ENCODE results near the gene MYO1B. TPM values are rescaled to one million over a fixed set of nuclear protein-coding genes. Genes with fewer than 3 reads are reported as not detected.

MYO1B gene
- total RNA-seq, 1 donor from 2014 or later, result 2.5 TPM

- Mint-ChIP-seq H3K27me3 (peaks cover 2% of the 10 kb centered on the region), H3K4me1 (peaks cover 9% of the 10 kb centered on the region), H3K9me3 (peaks cover 8% of the 10 kb centered on the region), H3K36me3 (ENCODE audit: low read depth) (no peaks in the 10 kb centered on the region), H3K4me3 (no peak overlapping the region), H3K27ac (no peak overlapping the region)
- no peak for DNase-seq
- ChIA-PET POLR2A (no interaction called here), CTCF (interaction anchor here (0.7 to 5.0 kb wide), 18 partner anchors 9 to 307 kb away, joined by 3 to 36 read pairs (median 4); no protein-coding TSS in a partner anchor)
- no peak for ATAC-seq (ENCODE audit: low read depth)
- intact Hi-C loops (cut with micrococcal nuclease), result no loop called here
- no peak for TF ChIP-seq CTCF (IDR thresholded peaks at IDR 0.05)
Measured at GRCh38 chr2:191217580-191217979, 27.6 kb upstream of the MYO1B start.

GRCh38 chr2:191218292-191218898 lies 26.8 kb upstream of the MYO1B start:
- Mint-ChIP-seq H3K36me3 (ENCODE audit: low read depth) (no peaks in the 10 kb centered on the region), H3K9me3 (peaks cover 5% of the 10 kb centered on the region), H3K27ac (no peak overlapping the region), H3K4me3 (no peak overlapping the region), H3K27me3 (peaks cover 2% of the 10 kb centered on the region), H3K4me1 (peaks cover 10% of the 10 kb centered on the region)
- ATAC-seq (ENCODE audit: low read depth), result peak; percentile 75
- ChIA-PET CTCF (interaction anchor here (0.7 to 5.0 kb wide), 23 partner anchors 9 to 944 kb away, joined by 3 to 36 read pairs (median 3); no protein-coding TSS in a partner anchor), POLR2A (interaction anchor here (0.6 kb wide), 1 partner anchor 10 kb away, joined by 3 read pairs; no protein-coding TSS in a partner anchor)
- TF ChIP-seq CTCF (IDR thresholded peaks at IDR 0.05), result no peak
- no peak for DNase-seq
- intact Hi-C loops (cut with micrococcal nuclease), result loop anchor here (1.0 to 2.0 kb wide), 8 partner anchors 24 to 944 kb away; no protein-coding TSS in a partner anchor

GRCh38 chr2:191220671-191221070 lies 24.5 kb upstream of the MYO1B start:
- no peaks in the 10 kb centered on the region for H3K36me3 Mint-ChIP-seq (ENCODE audit: low read depth)
- TF ChIP-seq CTCF (IDR thresholded peaks at IDR 0.05), result no peak

GRCh38 chr2:191221666-191222065 lies 23.5 kb upstream of the MYO1B start:
- H3K4me3 Mint-ChIP-seq, result no peak overlapping the region
- no peak for TF ChIP-seq CTCF (IDR thresholded peaks at IDR 0.05)
- ChIA-PET CTCF (no interaction called here), POLR2A (no interaction called here)
- intact Hi-C loops (cut with micrococcal nuclease), result no loop called here
- H3K36me3 Mint-ChIP-seq (ENCODE audit: low read depth), result no peaks in the 10 kb centered on the region
- peaks cover 10% of the 10 kb centered on the region for H3K4me1 Mint-ChIP-seq
- peaks cover 5% of the 10 kb centered on the region for H3K9me3 Mint-ChIP-seq
- DNase-seq, result no peak
- H3K27me3 Mint-ChIP-seq, result no peaks in the 10 kb centered on the region
- no peak overlapping the region for H3K27ac Mint-ChIP-seq
- no peak for ATAC-seq (ENCODE audit: low read depth)

More at GRCh38 chr2:191220671-191221070, 24.5 kb upstream of the MYO1B start:
- Mint-ChIP-seq H3K27me3 (no peaks in the 10 kb centered on the region), H3K4me1 (peaks cover 10% of the 10 kb centered on the region), H3K9me3 (peaks cover 5% of the 10 kb centered on the region), H3K27ac (no peak overlapping the region), H3K4me3 (no peak overlapping the region)
- CTCF ChIA-PET, result interaction anchor here (3.2 to 5.0 kb wide), 2 partner anchors 55 to 82 kb away, joined by 17 to 36 read pairs; no protein-coding TSS in a partner anchor
- DNase-seq (no peak), ATAC-seq (ENCODE audit: low read depth) (no peak)
- POLR2A ChIA-PET, result no interaction called here
- intact Hi-C loops (cut with micrococcal nuclease), result no loop called here

- no peaks in the 10 kb centered on the region for H3K27me3 Mint-ChIP-seq
- no peak for DNase-seq
- CTCF ChIA-PET, result no interaction called here
- H3K36me3 Mint-ChIP-seq (ENCODE audit: low read depth), result no peaks in the 10 kb centered on the region
- H3K27ac Mint-ChIP-seq, result no peak overlapping the region
- ATAC-seq (ENCODE audit: low read depth), result peak; percentile 14
- H3K9me3 Mint-ChIP-seq, result peaks cover 5% of the 10 kb centered on the region
- intact Hi-C loops (cut with micrococcal nuclease), result no loop called here
- no peak overlapping the region for H3K4me3 Mint-ChIP-seq
- H3K4me1 Mint-ChIP-seq, result peaks cover 10% of the 10 kb centered on the region
- TF ChIP-seq CTCF (IDR thresholded peaks at IDR 0.05), result no peak
- POLR2A ChIA-PET, result no interaction called here
Measured at GRCh38 chr2:191222507-191222906, 22.7 kb upstream of the MYO1B start.
